ENCODE measurements around the gene LALBA.

The LALBA gene

DNA sequence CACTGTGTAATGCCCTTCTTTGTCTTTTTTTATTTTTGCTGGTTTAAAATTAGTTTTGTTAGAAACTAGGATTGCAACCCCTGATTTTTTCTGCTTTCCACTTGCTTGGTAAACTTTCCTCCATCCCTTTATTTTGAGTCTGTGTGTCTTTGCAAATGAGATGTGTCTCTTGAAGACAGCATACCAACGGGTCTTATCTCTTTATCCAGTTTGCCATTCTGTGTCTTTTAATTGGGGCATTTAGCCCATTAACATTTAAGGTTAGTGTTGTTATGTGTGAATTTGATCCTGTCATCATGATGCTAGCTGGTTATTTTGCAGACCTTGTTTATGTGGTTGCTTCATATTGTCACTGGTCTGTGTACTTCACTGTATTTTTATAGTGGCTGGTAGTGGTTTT is 43.5 kb upstream of the LALBA start:
- H3K9me2 ChIP-seq (replicated peaks; ENCODE audit: low read depth, low read length), result no peaks in the 10 kb centered on the region
- no peak overlapping the region for H2AFZ ChIP-seq (ENCODE audit: low read length)
- H3K4me2 ChIP-seq (ENCODE audit: low read depth, low read length, poor library complexity, severe bottlenecking), result no peak overlapping the region

DNA sequence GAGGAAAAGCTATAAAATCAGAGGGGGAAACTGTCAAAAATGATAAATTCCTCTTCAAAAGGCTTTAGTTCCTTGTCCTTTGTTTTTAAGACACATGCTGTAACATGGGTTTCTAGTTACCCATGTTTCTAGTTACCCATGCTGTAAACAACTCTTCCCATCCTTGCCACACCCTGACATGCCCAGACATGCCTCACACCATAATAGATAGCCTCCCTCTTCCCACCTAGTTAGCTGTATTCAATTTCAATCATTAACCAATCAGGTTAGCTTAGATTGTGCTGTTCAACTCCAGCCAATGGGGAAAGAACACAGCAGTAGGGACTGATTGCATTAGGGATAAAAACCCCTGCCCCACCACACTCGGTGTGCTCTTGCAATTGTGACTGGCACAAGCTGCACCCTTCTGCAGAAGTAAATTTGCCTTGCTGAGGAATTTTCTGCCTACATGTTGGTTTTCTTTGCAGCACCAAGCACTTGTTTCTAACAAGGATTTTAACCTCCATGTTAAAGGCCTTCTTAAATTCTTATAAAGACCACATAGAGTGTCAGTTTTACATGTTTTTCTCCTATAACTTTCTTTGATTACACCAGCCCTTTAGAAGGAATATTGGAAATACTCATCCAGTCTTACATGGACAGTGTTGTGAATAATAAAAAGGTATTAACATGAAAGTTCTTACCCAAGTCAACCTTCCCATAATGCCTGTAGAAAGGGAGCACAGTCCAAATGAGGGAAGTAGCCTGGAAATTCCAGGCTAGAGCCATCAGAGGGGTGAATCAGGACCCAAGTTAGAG is 32.5 kb upstream of the LALBA start:
- Histone ChIP-seq H3K36me3 (ENCODE audit: insufficient read depth, low read length) (no peaks in the 10 kb centered on the region), H3K4me2 (ENCODE audit: low read depth, low read length, poor library complexity, severe bottlenecking) (no peak overlapping the region), H3K4me1 (ENCODE audit: insufficient read depth, low read length, poor library complexity, severe bottlenecking) (no peaks in the 10 kb centered on the region), H3K9me2 (replicated peaks; ENCODE audit: low read depth, low read length) (no peaks in the 10 kb centered on the region), H3K4me3 (ENCODE audit: low read length, poor library complexity, severe bottlenecking) (no peak overlapping the region), H3F3A (ENCODE audit: low read depth) (no peaks in the 10 kb centered on the region), H2AFZ (ENCODE audit: low read length) (no peak overlapping the region), H3K9ac (ENCODE audit: low read depth, low read length, poor library complexity, severe bottlenecking) (no peak overlapping the region), H4K20me1 (ENCODE audit: insufficient read depth, low read length, poor library complexity, severe bottlenecking) (no peaks in the 10 kb centered on the region), H3K27me3 (ENCODE audit: insufficient read depth, low read length, poor library complexity, severe bottlenecking) (no peaks in the 10 kb centered on the region), H3K9me3 (ENCODE audit: insufficient read depth, low read depth, low read length) (no peaks in the 10 kb centered on the region; the same call in 1 of the 2 replicates), H3K79me2 (ENCODE audit: insufficient read depth, low read length) (no peaks in the 10 kb centered on the region)
- no peak for TF ChIP-seq EZH2phosphoT487 (IDR thresholded peaks at IDR 0.05; ENCODE audit: borderline replicate concordance)
- TF ChIP-seq, protein P1, sequence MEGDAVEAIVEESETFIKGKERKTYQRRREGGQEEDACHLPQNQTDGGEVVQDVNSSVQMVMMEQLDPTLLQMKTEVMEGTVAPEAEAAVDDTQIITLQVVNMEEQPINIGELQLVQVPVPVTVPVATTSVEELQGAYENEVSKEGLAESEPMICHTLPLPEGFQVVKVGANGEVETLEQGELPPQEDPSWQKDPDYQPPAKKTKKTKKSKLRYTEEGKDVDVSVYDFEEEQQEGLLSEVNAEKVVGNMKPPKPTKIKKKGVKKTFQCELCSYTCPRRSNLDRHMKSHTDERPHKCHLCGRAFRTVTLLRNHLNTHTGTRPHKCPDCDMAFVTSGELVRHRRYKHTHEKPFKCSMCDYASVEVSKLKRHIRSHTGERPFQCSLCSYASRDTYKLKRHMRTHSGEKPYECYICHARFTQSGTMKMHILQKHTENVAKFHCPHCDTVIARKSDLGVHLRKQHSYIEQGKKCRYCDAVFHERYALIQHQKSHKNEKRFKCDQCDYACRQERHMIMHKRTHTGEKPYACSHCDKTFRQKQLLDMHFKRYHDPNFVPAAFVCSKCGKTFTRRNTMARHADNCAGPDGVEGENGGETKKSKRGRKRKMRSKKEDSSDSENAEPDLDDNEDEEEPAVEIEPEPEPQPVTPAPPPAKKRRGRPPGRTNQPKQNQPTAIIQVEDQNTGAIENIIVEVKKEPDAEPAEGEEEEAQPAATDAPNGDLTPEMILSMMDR (conservative IDR thresholded peaks at IDR 0.05; ENCODE audit: low read length), result no peak

More for the DNA sequence above, 43.5 kb upstream of the LALBA start:
- no peaks in the 10 kb centered on the region for H3K4me1 ChIP-seq (ENCODE audit: insufficient read depth, low read length, poor library complexity, severe bottlenecking)
- H4K20me1 ChIP-seq (ENCODE audit: insufficient read depth, low read length, poor library complexity, severe bottlenecking), result no peaks in the 10 kb centered on the region
- H3K36me3 ChIP-seq (ENCODE audit: insufficient read depth, low read length), result no peaks in the 10 kb centered on the region
- no peak overlapping the region for H3K4me3 ChIP-seq (ENCODE audit: low read length, poor library complexity, severe bottlenecking)
- no peaks in the 10 kb centered on the region for H3F3A ChIP-seq (ENCODE audit: low read depth)
- H3K9ac ChIP-seq (ENCODE audit: low read depth, low read length, poor library complexity, severe bottlenecking), result no peak overlapping the region
- H3K9me3 ChIP-seq (ENCODE audit: insufficient read depth, low read depth, low read length), result no peaks in the 10 kb centered on the region
- H3K27me3 ChIP-seq (ENCODE audit: insufficient read depth, low read length, poor library complexity, severe bottlenecking), result no peaks in the 10 kb centered on the region
- TF ChIP-seq, protein P1 (conservative IDR thresholded peaks at IDR 0.05; ENCODE audit: low read length), result no peak
- TF ChIP-seq EZH2phosphoT487 (IDR thresholded peaks at IDR 0.05; ENCODE audit: borderline replicate concordance), result no peak
- H3K79me2 ChIP-seq (ENCODE audit: insufficient read depth, low read length), result no peaks in the 10 kb centered on the region

DNA sequence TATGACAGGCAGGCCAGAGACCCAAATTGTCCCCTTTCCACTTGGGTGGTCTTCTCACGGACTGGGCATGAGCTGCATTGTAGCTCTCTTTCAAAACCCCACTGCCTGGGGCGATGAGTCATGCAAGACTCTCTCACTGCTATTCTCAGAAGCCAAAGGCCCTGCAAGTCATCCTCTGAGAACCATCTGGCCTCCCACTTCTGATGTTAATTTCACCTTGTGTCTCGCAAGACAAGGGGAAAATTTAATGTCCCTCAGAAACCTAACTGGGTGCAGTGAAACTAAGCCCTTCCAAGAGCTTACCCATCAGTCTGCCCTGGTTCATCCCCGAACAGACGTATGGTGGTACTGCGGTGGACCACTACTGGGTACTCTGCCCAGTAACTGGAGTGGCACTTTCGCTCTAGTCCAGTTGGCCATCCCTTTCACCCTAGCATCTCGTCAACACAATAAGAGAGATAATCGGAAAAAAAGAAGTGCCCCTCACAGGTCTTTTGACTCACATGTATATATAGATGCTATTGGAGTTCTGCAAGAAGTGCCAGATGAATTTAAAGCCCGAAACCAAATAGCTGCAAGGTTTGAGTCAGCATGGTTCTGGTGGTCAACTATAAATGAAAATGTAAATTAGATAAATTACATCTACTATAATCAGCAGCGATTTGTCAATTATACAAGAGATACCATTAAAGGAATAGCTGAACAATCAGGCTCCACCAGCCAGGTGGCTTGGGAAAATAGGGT is 31.3 kb upstream of the LALBA start:
- Histone ChIP-seq H3K4me3 (ENCODE audit: low read length, poor library complexity, severe bottlenecking) (no peak overlapping the region), H3K9ac (ENCODE audit: low read depth, low read length, poor library complexity, severe bottlenecking) (no peak overlapping the region), H3F3A (ENCODE audit: low read depth) (no peaks in the 10 kb centered on the region), H3K27me3 (ENCODE audit: insufficient read depth, low read length, poor library complexity, severe bottlenecking) (no peaks in the 10 kb centered on the region), H2AFZ (ENCODE audit: low read length) (no peak overlapping the region), H3K79me2 (ENCODE audit: insufficient read depth, low read length) (no peaks in the 10 kb centered on the region), H3K36me3 (ENCODE audit: insufficient read depth, low read length) (no peaks in the 10 kb centered on the region), H3K4me2 (ENCODE audit: low read depth, low read length, poor library complexity, severe bottlenecking) (no peak overlapping the region), H3K9me3 (ENCODE audit: insufficient read depth, low read depth, low read length) (no peaks in the 10 kb centered on the region; the same call in 1 of the 2 replicates), H3K9me2 (replicated peaks; ENCODE audit: low read depth, low read length) (no peaks in the 10 kb centered on the region), H3K4me1 (ENCODE audit: insufficient read depth, low read length, poor library complexity, severe bottlenecking) (no peaks in the 10 kb centered on the region), H4K20me1 (ENCODE audit: insufficient read depth, low read length, poor library complexity, severe bottlenecking) (no peaks in the 10 kb centered on the region)
- TF ChIP-seq, protein P1 (conservative IDR thresholded peaks at IDR 0.05; ENCODE audit: low read length), result no peak
- no peak for TF ChIP-seq EZH2phosphoT487 (IDR thresholded peaks at IDR 0.05; ENCODE audit: borderline replicate concordance)
